ENCODE results near the gene LPAR6.

Gene LPAR6

DNA sequence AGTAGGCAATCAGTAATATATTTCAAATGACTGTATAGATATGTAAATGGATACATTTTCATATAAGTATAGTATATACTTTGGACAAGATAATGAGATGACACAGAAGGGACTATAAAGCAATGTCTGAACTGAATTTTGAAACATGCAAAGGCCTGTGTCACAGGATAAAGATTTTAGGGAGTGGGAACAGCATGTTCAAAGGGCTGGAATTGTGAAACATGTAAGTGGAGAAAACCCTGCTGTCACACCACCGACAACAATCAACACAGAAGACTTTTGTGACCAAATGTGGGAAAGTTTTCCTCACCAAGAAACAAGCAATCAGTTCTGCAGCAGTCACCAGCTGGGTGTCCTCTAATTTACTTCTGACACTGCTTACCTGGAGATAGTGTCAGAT lies 42.9 kb downstream of the LPAR6 start:
- H3K4me3 ChIP-seq (ENCODE audit: insufficient read length, low read depth) = no peak overlapping the region
- H3K36me3 ChIP-seq (ENCODE audit: insufficient read depth, insufficient read length, low read length) = peaks cover 6% of the 10 kb centered on the region
- H3K4me1 ChIP-seq (ENCODE audit: insufficient read depth, insufficient read length) = no peaks in the 10 kb centered on the region
- TF ChIP-seq ZNF274 (IDR thresholded peaks at IDR 0.05; ENCODE audit: low read depth, low read length) (no peak), YY1 (IDR thresholded peaks at IDR 0.05; ENCODE audit: insufficient read depth, insufficient read length) (no peak), SUZ12 (IDR thresholded peaks at IDR 0.05; ENCODE audit: extremely low read depth, insufficient read depth, insufficient read length) (no peak)
- H3K27me3 ChIP-seq (ENCODE audit: insufficient read depth, insufficient read length) = no peaks in the 10 kb centered on the region
- no peak for DNase-seq (ENCODE audit: low read depth, low spot score)
- H3K9ac ChIP-seq (ENCODE audit: insufficient read length, low read depth) = no peak overlapping the region
- H3K9me3 ChIP-seq (ENCODE audit: insufficient read depth, low read length) = no peaks in the 10 kb centered on the region

All from NT2/D1 (cell line).